ENCODE measurements around the gene DSCAM.

DSCAM gene

DNA sequence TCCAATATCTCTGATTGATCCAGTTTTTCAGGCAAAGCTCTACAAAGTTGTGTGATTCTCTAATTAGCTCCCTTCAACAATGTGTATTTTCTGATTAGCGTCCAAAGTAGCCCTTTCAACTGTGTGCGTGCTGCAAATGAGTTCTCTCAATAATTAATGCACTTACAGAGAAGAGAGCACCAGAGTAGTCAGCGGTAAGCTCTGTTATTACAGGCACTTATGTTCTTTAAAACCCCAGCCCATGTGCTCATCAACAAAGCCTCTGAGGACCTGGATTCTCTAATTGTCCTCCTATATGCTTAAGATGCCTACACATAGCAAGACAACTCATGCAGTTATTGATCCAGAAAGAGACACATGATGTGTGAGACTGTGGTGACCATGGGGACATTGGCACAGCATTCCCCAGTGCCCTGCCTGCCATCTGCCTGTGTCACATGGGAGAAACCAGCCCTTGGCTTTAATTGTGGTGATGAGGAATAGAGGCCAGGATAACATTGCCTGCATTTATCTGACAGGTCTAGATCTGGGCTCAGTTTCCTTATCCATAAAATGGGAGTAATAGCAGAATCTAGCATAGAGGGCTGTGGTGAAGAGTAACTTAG is 828.0 kb downstream of the DSCAM start:
- Histone ChIP-seq H3K36me3 (replicated peaks) (no peaks in the 10 kb centered on the region), H3K27ac (no peak overlapping the region), H3K4me3 (ENCODE audit: low read depth, low read length) (no peak overlapping the region), H3K27me3 (replicated peaks) (no peaks in the 10 kb centered on the region)
- TF ChIP-seq, protein P1, sequence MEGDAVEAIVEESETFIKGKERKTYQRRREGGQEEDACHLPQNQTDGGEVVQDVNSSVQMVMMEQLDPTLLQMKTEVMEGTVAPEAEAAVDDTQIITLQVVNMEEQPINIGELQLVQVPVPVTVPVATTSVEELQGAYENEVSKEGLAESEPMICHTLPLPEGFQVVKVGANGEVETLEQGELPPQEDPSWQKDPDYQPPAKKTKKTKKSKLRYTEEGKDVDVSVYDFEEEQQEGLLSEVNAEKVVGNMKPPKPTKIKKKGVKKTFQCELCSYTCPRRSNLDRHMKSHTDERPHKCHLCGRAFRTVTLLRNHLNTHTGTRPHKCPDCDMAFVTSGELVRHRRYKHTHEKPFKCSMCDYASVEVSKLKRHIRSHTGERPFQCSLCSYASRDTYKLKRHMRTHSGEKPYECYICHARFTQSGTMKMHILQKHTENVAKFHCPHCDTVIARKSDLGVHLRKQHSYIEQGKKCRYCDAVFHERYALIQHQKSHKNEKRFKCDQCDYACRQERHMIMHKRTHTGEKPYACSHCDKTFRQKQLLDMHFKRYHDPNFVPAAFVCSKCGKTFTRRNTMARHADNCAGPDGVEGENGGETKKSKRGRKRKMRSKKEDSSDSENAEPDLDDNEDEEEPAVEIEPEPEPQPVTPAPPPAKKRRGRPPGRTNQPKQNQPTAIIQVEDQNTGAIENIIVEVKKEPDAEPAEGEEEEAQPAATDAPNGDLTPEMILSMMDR (IDR thresholded peaks at IDR 0.05; ENCODE audit: low read depth, low read length, missing control alignments), result no peak
- no peak for DNase-seq
- in situ Hi-C loops (cut with HindIII; ENCODE audit: low pct_ligation_motif_present, low sequenced_read_pairs), result no loop called here

DNA sequence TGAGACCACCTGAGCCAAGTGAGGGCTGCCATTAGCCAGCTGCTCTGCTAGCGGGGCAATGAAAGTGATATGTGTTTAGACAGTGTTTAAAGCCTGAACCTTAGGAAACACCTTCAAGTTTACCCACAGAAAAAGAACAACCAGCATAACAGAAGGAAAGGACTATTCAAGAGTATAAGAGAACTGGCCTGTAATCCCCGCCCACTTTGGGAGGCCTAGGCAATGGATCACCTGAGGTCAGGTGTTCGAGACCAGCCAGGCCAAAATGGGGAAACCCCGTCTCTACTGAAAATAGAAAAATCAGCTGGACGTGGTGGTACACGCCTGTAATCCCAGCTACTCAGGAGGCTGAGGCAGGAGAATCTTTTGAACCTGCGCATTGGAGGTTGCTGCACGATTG is 830.3 kb downstream of the DSCAM start:
- no peak for DNase-seq
- H3K27me3 ChIP-seq (replicated peaks), result no peaks in the 10 kb centered on the region
- no peak overlapping the region for H3K4me3 ChIP-seq (ENCODE audit: low read depth, low read length)
- in situ Hi-C loops (cut with HindIII; ENCODE audit: low pct_ligation_motif_present, low sequenced_read_pairs), result no loop called here
- H3K27ac ChIP-seq, result no peak overlapping the region
- TF ChIP-seq, protein P1 (IDR thresholded peaks at IDR 0.05; ENCODE audit: low read depth, low read length, missing control alignments), result no peak
- no peaks in the 10 kb centered on the region for H3K36me3 ChIP-seq (replicated peaks)

DNA sequence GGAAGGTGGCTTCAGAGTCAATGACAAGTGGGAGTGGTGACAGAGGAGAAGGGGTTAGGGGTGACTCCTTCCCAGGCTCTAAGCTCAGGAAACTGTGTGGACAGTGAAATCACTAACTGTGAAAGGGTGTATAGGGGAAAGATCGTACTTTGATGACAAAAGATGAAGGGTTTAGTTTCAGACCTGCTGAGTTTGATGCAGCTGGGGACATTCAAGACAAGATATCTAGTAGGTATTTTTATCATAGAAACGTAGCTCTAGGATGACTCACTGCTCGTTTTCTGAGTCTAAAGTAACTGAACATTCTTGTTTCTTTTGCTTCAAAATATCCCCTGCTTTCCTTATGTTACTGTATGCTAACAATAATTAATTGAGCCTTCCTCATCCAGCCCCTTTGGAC is 830.7 kb downstream of the DSCAM start:
- H3K4me3 ChIP-seq (ENCODE audit: low read depth, low read length), result no peak overlapping the region
- H3K36me3 ChIP-seq (replicated peaks), result no peaks in the 10 kb centered on the region
- no peak for DNase-seq
- H3K27me3 ChIP-seq (replicated peaks), result no peaks in the 10 kb centered on the region
- in situ Hi-C loops (cut with HindIII; ENCODE audit: low pct_ligation_motif_present, low sequenced_read_pairs), result no loop called here
- H3K27ac ChIP-seq, result no peak overlapping the region
- TF ChIP-seq, protein P1 (IDR thresholded peaks at IDR 0.05; ENCODE audit: low read depth, low read length, missing control alignments), result no peak

DNA sequence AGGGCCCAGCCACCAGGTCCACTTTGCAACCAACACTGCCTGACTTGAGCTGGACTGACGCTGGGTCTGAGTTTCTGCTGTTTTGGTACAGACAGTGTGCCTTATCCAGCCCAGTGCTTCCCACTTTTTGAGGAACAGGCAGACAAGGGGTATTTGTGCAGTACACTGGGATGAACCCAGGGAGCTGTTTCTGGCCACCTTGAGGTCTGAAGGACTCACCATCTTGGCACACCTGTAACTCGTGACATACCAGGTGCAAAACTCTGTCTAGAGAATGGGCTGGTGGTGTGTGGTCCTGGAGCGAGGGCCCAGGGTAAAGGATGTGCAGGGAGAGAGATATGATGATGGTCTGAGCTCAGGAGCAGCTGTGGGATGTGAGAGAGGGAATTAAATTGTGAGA is 831.1 kb downstream of the DSCAM start:
- no peak for DNase-seq
- no peaks in the 10 kb centered on the region for H3K27me3 ChIP-seq (replicated peaks)
- no peak overlapping the region for H3K4me3 ChIP-seq (ENCODE audit: low read depth, low read length)
- H3K27ac ChIP-seq, result no peak overlapping the region
- TF ChIP-seq, protein P1 (IDR thresholded peaks at IDR 0.05; ENCODE audit: low read depth, low read length, missing control alignments), result no peak
- H3K36me3 ChIP-seq (replicated peaks), result no peaks in the 10 kb centered on the region
- in situ Hi-C loops (cut with HindIII; ENCODE audit: low pct_ligation_motif_present, low sequenced_read_pairs), result no loop called here

GRCh38 chr21:40014394-40014793 is 832.6 kb downstream of the DSCAM start:
- Histone ChIP-seq H3K27me3 (replicated peaks) (no peaks in the 10 kb centered on the region), H3K36me3 (replicated peaks) (no peaks in the 10 kb centered on the region), H3K4me3 (ENCODE audit: low read depth, low read length) (no peak overlapping the region), H3K27ac (no peak overlapping the region)
- TF ChIP-seq, protein P1 (IDR thresholded peaks at IDR 0.05; ENCODE audit: low read depth, low read length, missing control alignments), result no peak
- DNase-seq, result no peak
- in situ Hi-C loops (cut with HindIII; ENCODE audit: low pct_ligation_motif_present, low sequenced_read_pairs), result no loop called here
